ENCODE results near the gene ISLR. TPM values are rescaled to one million over a fixed set of nuclear protein-coding genes. Genes with fewer than 3 reads are reported as not detected.

ISLR gene
- polyA plus RNA-seq, 1 donor from 2014 or later: not detected

- Histone ChIP-seq H3K9ac (ENCODE audit: low read length) (no peak overlapping the region), H3K27me3 (ENCODE audit: insufficient read depth, low read depth, low read length) (no peaks in the 10 kb centered on the region), H3K9me2 (ENCODE audit: insufficient read depth, low read length) (no peaks in the 10 kb centered on the region), H3K4me3 (ENCODE audit: low read length) (no peak overlapping the region), H3K79me2 (replicated peaks; ENCODE audit: insufficient read depth, low read length) (peaks cover 31% of the 10 kb centered on the region), H3K36me3 (ENCODE audit: insufficient read depth, low read length) (no peaks in the 10 kb centered on the region), H2AFZ (ENCODE audit: low read depth, low read length) (no peak overlapping the region), H4K20me1 (ENCODE audit: insufficient read depth) (no peaks in the 10 kb centered on the region), H3F3A (ENCODE audit: insufficient read depth, low read length, poor library complexity, severe bottlenecking) (no peaks in the 10 kb centered on the region), H3K27ac (ENCODE audit: low read length) (no peak overlapping the region), H3K9me3 (ENCODE audit: low read length) (peaks cover 3% of the 10 kb centered on the region), H3K4me2 (ENCODE audit: low read length) (no peak overlapping the region)
- no peak for TF ChIP-seq EP300 (conservative IDR thresholded peaks at IDR 0.05; ENCODE audit: poor library complexity, severe bottlenecking)
- TF ChIP-seq MXI1 (conservative IDR thresholded peaks at IDR 0.05; ENCODE audit: poor library complexity, severe bottlenecking): no peak
- no peak for TF ChIP-seq CTCF (IDR thresholded peaks at IDR 0.05; ENCODE audit: poor library complexity, severe bottlenecking)
- no peak for TF ChIP-seq POLR2AphosphoS5 (IDR thresholded peaks at IDR 0.05)
- no peak for TF ChIP-seq SMC3 (conservative IDR thresholded peaks at IDR 0.05; ENCODE audit: poor library complexity)
- no peak for TF ChIP-seq TAF1 (IDR thresholded peaks at IDR 0.05; ENCODE audit: low read depth)
- TF ChIP-seq REST (IDR thresholded peaks at IDR 0.05; ENCODE audit: borderline replicate concordance): no peak
- TF ChIP-seq RAD21 (conservative IDR thresholded peaks at IDR 0.05): no peak
- TF ChIP-seq EZH2 (IDR thresholded peaks at IDR 0.05; ENCODE audit: borderline replicate concordance, insufficient read depth, low read length, poor library complexity, severe bottlenecking): no peak
These were observed 31.9 kb upstream of the ISLR start for GRCh38 chr15:74141591-74141990.

DNA sequence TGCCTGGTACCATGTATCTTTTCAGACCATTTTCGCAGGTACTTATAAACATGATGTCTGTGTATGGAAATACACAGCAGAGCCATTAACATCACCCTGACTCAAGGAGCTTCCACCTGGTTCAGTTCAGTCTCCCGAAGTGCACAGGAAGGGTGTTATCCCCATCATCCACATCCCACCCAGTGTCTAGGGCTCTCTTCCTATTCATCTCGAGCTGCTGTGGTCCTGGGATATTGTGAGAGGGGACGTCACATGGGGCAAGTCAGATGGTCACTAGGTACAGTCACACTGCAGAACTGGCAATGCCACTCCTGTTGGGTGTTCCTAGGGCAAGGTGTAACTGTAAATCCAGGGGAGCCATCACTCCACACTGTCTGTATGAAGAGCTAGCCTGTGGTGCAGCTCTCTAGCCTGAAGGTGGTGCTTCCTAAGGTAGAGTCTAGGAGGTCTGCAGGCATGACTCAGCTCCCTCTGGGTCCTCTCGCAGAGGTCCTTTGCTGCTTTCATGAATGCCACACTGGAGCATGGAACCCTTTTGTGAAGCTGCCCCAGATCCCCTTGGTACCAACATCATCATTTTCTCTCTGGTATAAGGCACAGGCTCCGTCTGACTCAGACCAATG is 29.2 kb upstream of the ISLR start:
- no peaks in the 10 kb centered on the region for H3K9me3 ChIP-seq (ENCODE audit: low read length)
- no peak overlapping the region for H3K4me3 ChIP-seq (ENCODE audit: low read length)
- H3K9me2 ChIP-seq (ENCODE audit: insufficient read depth, low read length): no peaks in the 10 kb centered on the region
- no peak overlapping the region for H3K27ac ChIP-seq (ENCODE audit: low read length)
- TF ChIP-seq EZH2 (IDR thresholded peaks at IDR 0.05; ENCODE audit: borderline replicate concordance, insufficient read depth, low read length, poor library complexity, severe bottlenecking) (no peak), CTCF (IDR thresholded peaks at IDR 0.05; ENCODE audit: poor library complexity, severe bottlenecking) (no peak), RAD21 (conservative IDR thresholded peaks at IDR 0.05) (no peak), EP300 (conservative IDR thresholded peaks at IDR 0.05; ENCODE audit: poor library complexity, severe bottlenecking) (no peak), POLR2AphosphoS5 (IDR thresholded peaks at IDR 0.05) (no peak), MXI1 (conservative IDR thresholded peaks at IDR 0.05; ENCODE audit: poor library complexity, severe bottlenecking) (no peak), SMC3 (conservative IDR thresholded peaks at IDR 0.05; ENCODE audit: poor library complexity) (no peak)
- H4K20me1 ChIP-seq (ENCODE audit: insufficient read depth): no peaks in the 10 kb centered on the region
- H2AFZ ChIP-seq (ENCODE audit: low read depth, low read length): no peak overlapping the region
- H3K79me2 ChIP-seq (replicated peaks; ENCODE audit: insufficient read depth, low read length): peaks cover 4% of the 10 kb centered on the region
- no peak overlapping the region for H3K9ac ChIP-seq (ENCODE audit: low read length)
- no peaks in the 10 kb centered on the region for H3K27me3 ChIP-seq (ENCODE audit: insufficient read depth, low read depth, low read length)
- no peak overlapping the region for H3K4me2 ChIP-seq (ENCODE audit: low read length)
- H3K36me3 ChIP-seq (ENCODE audit: insufficient read depth, low read length): no peaks in the 10 kb centered on the region
- no peaks in the 10 kb centered on the region for H3F3A ChIP-seq (ENCODE audit: insufficient read depth, low read length, poor library complexity, severe bottlenecking)

Data from neural cell (in vitro differentiated cells).